Measurements from ENCODE around the gene ALDH18A1. TPM values are rescaled to one million over a fixed set of nuclear protein-coding genes. Genes with fewer than 3 reads are reported as not detected.
A peak's percentile ranks its signal among the peaks of the same experiment; 100 is the strongest.

The ALDH18A1 gene
- total RNA-seq, 1 donor from 2014 or later: 135 TPM

- H3K27me3 Mint-ChIP-seq: no peaks in the 10 kb centered on the region
- peaks cover 29% of the 10 kb centered on the region for H3K4me1 Mint-ChIP-seq (ENCODE audit: low read depth)
- no peak overlapping the region for H3K27ac Mint-ChIP-seq
- peaks cover 10% of the 10 kb centered on the region for H3K9me3 Mint-ChIP-seq (ENCODE audit: low read depth)
- TF ChIP-seq, protein P1, sequence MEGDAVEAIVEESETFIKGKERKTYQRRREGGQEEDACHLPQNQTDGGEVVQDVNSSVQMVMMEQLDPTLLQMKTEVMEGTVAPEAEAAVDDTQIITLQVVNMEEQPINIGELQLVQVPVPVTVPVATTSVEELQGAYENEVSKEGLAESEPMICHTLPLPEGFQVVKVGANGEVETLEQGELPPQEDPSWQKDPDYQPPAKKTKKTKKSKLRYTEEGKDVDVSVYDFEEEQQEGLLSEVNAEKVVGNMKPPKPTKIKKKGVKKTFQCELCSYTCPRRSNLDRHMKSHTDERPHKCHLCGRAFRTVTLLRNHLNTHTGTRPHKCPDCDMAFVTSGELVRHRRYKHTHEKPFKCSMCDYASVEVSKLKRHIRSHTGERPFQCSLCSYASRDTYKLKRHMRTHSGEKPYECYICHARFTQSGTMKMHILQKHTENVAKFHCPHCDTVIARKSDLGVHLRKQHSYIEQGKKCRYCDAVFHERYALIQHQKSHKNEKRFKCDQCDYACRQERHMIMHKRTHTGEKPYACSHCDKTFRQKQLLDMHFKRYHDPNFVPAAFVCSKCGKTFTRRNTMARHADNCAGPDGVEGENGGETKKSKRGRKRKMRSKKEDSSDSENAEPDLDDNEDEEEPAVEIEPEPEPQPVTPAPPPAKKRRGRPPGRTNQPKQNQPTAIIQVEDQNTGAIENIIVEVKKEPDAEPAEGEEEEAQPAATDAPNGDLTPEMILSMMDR (IDR thresholded peaks at IDR 0.05; ENCODE audit: unreplicated experiment): no peak
- no peak for DNase-seq (ENCODE audit: low spot score, unreplicated experiment)
- H3K4me3 Mint-ChIP-seq (ENCODE audit: low read depth): no peak overlapping the region
- H3K36me3 Mint-ChIP-seq (ENCODE audit: insufficient read depth): peaks cover 57% of the 10 kb centered on the region
These were observed 8.4 kb downstream of the ALDH18A1 start for GRCh38 chr10:95648138-95648537.

DNA sequence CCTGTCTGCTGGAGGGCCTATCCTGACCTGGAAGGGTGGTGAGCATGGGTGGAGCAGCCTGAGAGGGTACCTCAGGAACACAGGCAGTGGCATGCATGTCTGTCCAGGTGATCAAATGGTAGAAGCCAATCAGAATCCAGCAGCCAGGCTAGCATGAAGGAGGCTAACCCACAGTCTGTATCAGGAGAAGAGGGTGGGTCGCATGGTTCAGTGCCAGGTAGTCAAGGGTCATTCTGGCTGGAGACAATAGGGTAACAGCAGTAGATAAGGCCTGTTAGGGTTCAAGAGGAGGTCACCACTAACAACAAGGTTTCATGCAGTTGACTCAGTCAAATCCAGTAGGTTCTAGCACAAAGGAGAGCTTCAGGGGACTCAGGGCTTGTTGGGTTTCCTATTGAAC is 10.4 kb downstream of the ALDH18A1 start:
- peaks cover 33% of the 10 kb centered on the region for H3K4me1 Mint-ChIP-seq (ENCODE audit: low read depth)
- H3K36me3 Mint-ChIP-seq (ENCODE audit: insufficient read depth): peaks cover 49% of the 10 kb centered on the region
- H3K27ac Mint-ChIP-seq: peak overlapping the region; percentile 67

DNA sequence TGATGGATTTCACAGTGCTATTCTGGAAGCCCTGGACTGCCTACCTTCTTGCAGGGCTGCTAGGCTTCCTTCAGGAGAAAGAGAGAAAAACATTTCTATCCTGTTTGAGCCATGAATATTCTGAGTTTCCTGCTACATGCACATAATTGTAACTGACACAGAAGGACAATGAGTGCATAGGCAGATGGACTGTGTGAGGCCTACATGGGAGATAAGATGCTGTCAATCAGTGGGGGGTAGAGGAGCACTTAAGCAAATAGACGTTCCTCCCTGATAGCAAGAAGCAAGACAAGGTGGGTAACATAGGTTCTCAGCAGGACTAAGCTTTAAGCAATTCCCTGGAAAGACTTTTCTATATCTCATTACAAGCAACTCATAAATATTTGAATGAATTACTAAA is 11.6 kb downstream of the ALDH18A1 start:
- H3K4me3 Mint-ChIP-seq (ENCODE audit: low read depth): no peak overlapping the region
- TF ChIP-seq, protein P1 (IDR thresholded peaks at IDR 0.05; ENCODE audit: unreplicated experiment): no peak
- H3K36me3 Mint-ChIP-seq (ENCODE audit: insufficient read depth): peaks cover 43% of the 10 kb centered on the region
- H3K27ac Mint-ChIP-seq: no peak overlapping the region
- no peak for DNase-seq (ENCODE audit: low spot score, unreplicated experiment)
- peaks cover 32% of the 10 kb centered on the region for H3K4me1 Mint-ChIP-seq (ENCODE audit: low read depth)
- no peaks in the 10 kb centered on the region for H3K27me3 Mint-ChIP-seq
- H3K9me3 Mint-ChIP-seq (ENCODE audit: low read depth): no peaks in the 10 kb centered on the region

More for the DNA sequence above, 10.4 kb downstream of the ALDH18A1 start:
- H3K9me3 Mint-ChIP-seq (ENCODE audit: low read depth): peaks cover 1% of the 10 kb centered on the region
- TF ChIP-seq, protein P1 (IDR thresholded peaks at IDR 0.05; ENCODE audit: unreplicated experiment): no peak
- no peaks in the 10 kb centered on the region for H3K27me3 Mint-ChIP-seq
- no peak for DNase-seq (ENCODE audit: low spot score, unreplicated experiment)
- no peak overlapping the region for H3K4me3 Mint-ChIP-seq (ENCODE audit: low read depth)

GRCh38 chr10:95640891-95641315 is 15.6 kb downstream of the ALDH18A1 start:
- Mint-ChIP-seq H3K27ac (no peak overlapping the region), H3K4me1 (ENCODE audit: low read depth) (peaks cover 25% of the 10 kb centered on the region), H3K9me3 (ENCODE audit: low read depth) (no peaks in the 10 kb centered on the region), H3K4me3 (ENCODE audit: low read depth) (no peak overlapping the region), H3K27me3 (no peaks in the 10 kb centered on the region), H3K36me3 (ENCODE audit: insufficient read depth) (peaks cover 35% of the 10 kb centered on the region)
- TF ChIP-seq, protein P1 (IDR thresholded peaks at IDR 0.05; ENCODE audit: unreplicated experiment): no peak
- DNase-seq (ENCODE audit: low spot score, unreplicated experiment): no peak

DNA sequence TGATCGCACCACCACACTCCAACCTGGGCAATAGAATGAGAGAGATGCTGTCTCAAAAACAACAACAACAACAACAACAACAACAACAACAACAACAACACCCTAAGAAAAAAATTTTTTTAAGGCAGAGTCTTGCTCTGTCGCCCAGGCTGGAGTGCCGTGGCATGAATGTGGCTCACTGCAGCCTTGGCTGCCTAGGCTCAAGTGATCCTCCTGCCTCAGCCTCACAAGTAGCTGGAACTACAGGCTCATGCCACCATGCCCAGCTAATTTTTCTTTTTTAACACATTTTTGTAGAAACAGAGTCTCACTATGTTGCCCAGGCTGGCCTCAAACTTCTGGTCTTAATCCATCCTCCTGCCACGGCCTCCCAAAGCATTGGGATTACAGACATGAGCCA is 18.6 kb downstream of the ALDH18A1 start:
- Mint-ChIP-seq H3K9me3 (ENCODE audit: low read depth) (no peaks in the 10 kb centered on the region), H3K4me3 (ENCODE audit: low read depth) (no peak overlapping the region), H3K27ac (no peak overlapping the region), H3K36me3 (ENCODE audit: insufficient read depth) (peaks cover 51% of the 10 kb centered on the region), H3K27me3 (no peaks in the 10 kb centered on the region), H3K4me1 (ENCODE audit: low read depth) (peaks cover 17% of the 10 kb centered on the region)
- no peak for DNase-seq (ENCODE audit: low spot score, unreplicated experiment)
- TF ChIP-seq, protein P1 (IDR thresholded peaks at IDR 0.05; ENCODE audit: unreplicated experiment): no peak

Measured in progenitor cell of endocrine pancreas (in vitro differentiated cells).